H1 (cell line): ENCODE data around the gene IGSF9B. TPM values are rescaled to one million over a fixed set of nuclear protein-coding genes. Genes with fewer than 3 reads are reported as not detected.
A peak's percentile ranks its signal among the peaks of the same experiment; 100 is the strongest.

Experiments used
- CTCF ChIA-PET: fragments of 300-600 bp; sonication (Branson Sonifier 250); formaldehyde crosslinking; loops from one replicate; lab custom pipeline; 2021; ENCODE audit not compliant: partially characterized antibody; lab: Charles Lee
- POLR2A ChIA-PET: fragments of 300-600 bp; sonication (Branson Sonifier 250); formaldehyde crosslinking; loops from one replicate; lab custom pipeline; 2021; ENCODE audit warnings: inconsistent platforms; ENCODE audit not compliant: partially characterized antibody; lab: Charles Lee
- DNase-seq, 2 experiments: peaks; one replicate each; pipeline versions ENCODE4 v3.0.0 to v3.0.0-alpha.2; 2010 to 2022; ENCODE audit warnings: low spot score in 2 of 2, low read depth in 1 of 2, mixed read lengths in 1 of 2
- FAIRE-seq: peaks from 2 replicates; lab custom pipeline; 2011; peaks lifted over from hg19 to GRCh38; lab: Jason Lieb, UNC
- H2AFZ ChIP-seq: 2 replicates; pipeline ENCODE4 v1.8.1; 2012; ENCODE audit warnings: low read length, inconsistent platforms
- H2AK5ac ChIP-seq: 2 replicates; pipeline ENCODE4 v1.6.1; 2013; ENCODE audit warnings: low read depth, low read length
- H2BK120ac ChIP-seq: replicated peaks from 2 replicates; pipeline ENCODE3; 2013; ENCODE audit warnings: low read depth, low read length, inconsistent platforms
- H2BK12ac ChIP-seq: 2 replicates; pipeline ENCODE4 v1.6.1; 2013; ENCODE audit warnings: low read depth, low read length
- H2BK15ac ChIP-seq: 2 replicates; pipeline ENCODE4 v1.6.1; 2013; ENCODE audit warnings: low read length
- H2BK20ac ChIP-seq: 2 replicates; pipeline ENCODE4 v1.6.1; 2013; ENCODE audit warnings: low read length
- H2BK5ac ChIP-seq: 2 replicates; pipeline ENCODE4 v1.6.1; 2013; ENCODE audit warnings: low read depth, low read length
- H3K14ac ChIP-seq: 2 replicates; pipeline ENCODE4 v1.6.1; 2013; ENCODE audit warnings: inconsistent platforms; ENCODE audit not compliant: insufficient read length
- H3K18ac ChIP-seq: 2 replicates; pipeline ENCODE4 v1.6.1; 2013; ENCODE audit warnings: low read length; ENCODE audit errors: extremely low read depth
- H3K23ac ChIP-seq: 2 replicates; pipeline ENCODE4 v1.6.1; 2013; ENCODE audit warnings: inconsistent platforms; ENCODE audit not compliant: insufficient read length
- H3K23me2 ChIP-seq: 2 replicates; pipeline ENCODE4 v1.6.1; 2013; ENCODE audit warnings: low read depth, low read length
- H3K27ac ChIP-seq: 2 replicates; pipeline ENCODE4 v1.6.1; 2011; ENCODE audit warnings: low read depth, low read length, inconsistent platforms
- H3K27me3 ChIP-seq, 4 experiments: replicated peaks in 1 of 4; 1 replicate in 1 of 4; 2 replicates in 3 of 4; pipeline versions ENCODE4 v1.6.1 to v1.8.1; 2011 to 2013; ENCODE audit warnings: low read length in 3 of 4, mild to moderate bottlenecking in 3 of 4, inconsistent platforms in 2 of 4, mixed read lengths in 2 of 4, moderate library complexity in 1 of 4; ENCODE audit not compliant: control insufficient read depth in 3 of 4, insufficient read depth in 3 of 4; ENCODE audit errors: extremely low read depth in 1 of 4
- H3K36me3 ChIP-seq, 4 experiments: 2 replicates each; pipeline versions ENCODE4 v1.6.1 to v1.8.1; 2011 to 2013; ENCODE audit warnings: mild to moderate bottlenecking in 4 of 4, low read length in 3 of 4, moderate library complexity in 2 of 4, control low read depth in 1 of 4, inconsistent platforms in 1 of 4; ENCODE audit not compliant: insufficient read depth in 4 of 4, control insufficient read depth in 2 of 4
- H3K4ac ChIP-seq: replicated peaks from 2 replicates; pipeline ENCODE3; 2013; ENCODE audit warnings: low read length, low read depth, mixed read lengths, inconsistent platforms; ENCODE audit not compliant: insufficient read length
- H3K4me1 ChIP-seq, 4 experiments: replicated peaks in 1 of 4; 1 replicate in 1 of 4; 2 replicates in 3 of 4; pipeline versions ENCODE4 v1.6.1 to v1.8.1; 2011 to 2013; ENCODE audit warnings: low read length in 3 of 4, inconsistent platforms in 2 of 4, mixed read lengths in 1 of 4; ENCODE audit not compliant: insufficient read depth in 4 of 4, control insufficient read depth in 3 of 4
- H3K4me2 ChIP-seq, 2 experiments: 2 replicates each; pipeline versions ENCODE4 v1.6.1 to v1.8.1; 2011 to 2013; ENCODE audit warnings: low read depth in 2 of 2, low read length in 2 of 2, control low read depth in 1 of 2, inconsistent platforms in 1 of 2, mild to moderate bottlenecking in 1 of 2; ENCODE audit not compliant: insufficient read depth in 1 of 2
- H3K4me3 ChIP-seq, 4 experiments: fragments of 200-600, 300-600 bp in 1 of 4; sonication (generic), shearing (Covaris generic), sonication (Bioruptor Twin) in 1 of 4; 2 replicates each; pipeline versions ENCODE4 v1.5.1 to v1.8.1; 2011 to 2016; ENCODE audit warnings: low read length in 4 of 4, low read depth in 3 of 4, control low read depth in 2 of 4, inconsistent platforms in 2 of 4, mild to moderate bottlenecking in 2 of 4, mixed read lengths in 1 of 4, moderate library complexity in 1 of 4; ENCODE audit not compliant: insufficient read depth in 2 of 4; ENCODE audit errors: extremely low read depth in 1 of 4
- H3K56ac ChIP-seq: replicated peaks from 2 replicates; pipeline ENCODE3; 2013; ENCODE audit warnings: low read depth, mild to moderate bottlenecking, mixed read lengths, low read length, inconsistent platforms; ENCODE audit not compliant: insufficient read length
- H3K79me1 ChIP-seq: 2 replicates; pipeline ENCODE4 v1.6.1; 2013; ENCODE audit warnings: low read depth, low read length, control low read depth
- H3K79me2 ChIP-seq, 2 experiments: 2 replicates each; pipeline versions ENCODE4 v1.6.1 to v1.8.1; 2012 to 2013; ENCODE audit warnings: low read length in 2 of 2, mild to moderate bottlenecking in 2 of 2, inconsistent platforms in 1 of 2; ENCODE audit not compliant: insufficient read depth in 2 of 2, control insufficient read depth in 1 of 2
- H3K9ac ChIP-seq, 4 experiments: replicated peaks in 1 of 4; 1 replicate in 1 of 4; 2 replicates in 3 of 4; pipeline versions ENCODE4 v1.6.1 to v1.8.1; 2011 to 2013; ENCODE audit warnings: low read depth in 3 of 4, low read length in 3 of 4, control low read depth in 2 of 4, mild to moderate bottlenecking in 2 of 4, moderate library complexity in 2 of 4, inconsistent platforms in 1 of 4; ENCODE audit errors: extremely low read depth in 1 of 4
- H3K9me3 ChIP-seq, 2 experiments: 2 replicates each; pipeline versions ENCODE4 v1.6.1 to v1.8.1; 2012 to 2013; ENCODE audit warnings: mild to moderate bottlenecking in 2 of 2, moderate library complexity in 2 of 2, control low read depth in 1 of 2, inconsistent platforms in 1 of 2, low read depth in 1 of 2, low read length in 1 of 2, mixed read lengths in 1 of 2; ENCODE audit not compliant: insufficient read depth in 2 of 2
- H4K20me1 ChIP-seq, 2 experiments: replicated peaks in 1 of 2; 2 replicates each; pipeline versions ENCODE3 to v1.8.1; 2011 to 2013; ENCODE audit warnings: inconsistent platforms in 2 of 2, low read length in 2 of 2, mild to moderate bottlenecking in 1 of 2; ENCODE audit not compliant: insufficient read depth in 2 of 2, control insufficient read depth in 1 of 2
- H4K5ac ChIP-seq: 2 replicates; pipeline ENCODE4 v1.6.1; 2013; ENCODE audit warnings: low read length, low read depth, mixed read lengths, inconsistent platforms; ENCODE audit not compliant: insufficient read length
- H4K8ac ChIP-seq: 2 replicates; pipeline ENCODE4 v1.8.0; 2013; ENCODE audit warnings: mild to moderate bottlenecking, moderate library complexity, low read length, inconsistent platforms; ENCODE audit not compliant: insufficient read depth; ENCODE audit errors: extremely low read depth
- H4K91ac ChIP-seq: replicated peaks from 2 replicates; pipeline ENCODE3; 2013; ENCODE audit warnings: low read length, mixed read lengths, inconsistent platforms; ENCODE audit not compliant: insufficient read length
- EP300 ChIP-seq, 2 experiments: IDR thresholded peaks; 1 replicate in 1 of 2; 2 replicates in 1 of 2; pipeline ENCODE4 v1.6.1; 2011 to 2012; ENCODE audit warnings: low read depth in 2 of 2, low read length in 2 of 2, mild to moderate bottlenecking in 2 of 2, borderline replicate concordance in 1 of 2, inconsistent platforms in 1 of 2, moderate library complexity in 1 of 2
- GABPA ChIP-seq: IDR thresholded peaks from 2 replicates; pipeline ENCODE4 v1.6.1; 2011; ENCODE audit warnings: mild to moderate bottlenecking, low read length, moderate library complexity, borderline replicate concordance; ENCODE audit not compliant: insufficient read depth
- KDM1A ChIP-seq: fragments of 200-600, 300-600 bp; sonication (generic); IDR thresholded peaks from 2 replicates; pipeline ENCODE4 v1.7.1; 2016; ENCODE audit warnings: mild to moderate bottlenecking, low read length, borderline replicate concordance
- MAFK ChIP-seq: IDR thresholded peaks from 2 replicates; pipeline ENCODE4 v1.6.1; 2012; ENCODE audit warnings: low read depth, mild to moderate bottlenecking, improper control_type of control experiment, low read length
- NRF1 ChIP-seq: IDR thresholded peaks from 2 replicates; pipeline ENCODE4 v1.6.1; 2011; ENCODE audit warnings: mild to moderate bottlenecking, low read depth, low read length, improper control_type of control experiment
- RAD21 ChIP-seq, 2 experiments: IDR thresholded peaks in 1 of 2; conservative IDR thresholded peaks in 1 of 2; 2 replicates each; pipeline ENCODE4 v1.6.1; 2011; ENCODE audit warnings: low read depth in 2 of 2, low read length in 2 of 2, improper control_type of control experiment in 1 of 2, inconsistent platforms in 1 of 2, mild to moderate bottlenecking in 1 of 2, moderate library complexity in 1 of 2
- RNF2 ChIP-seq: fragments of 200-900, 300-1000 bp; sonication (generic); IDR thresholded peaks from 2 replicates; pipeline ENCODE4 v1.7.1; 2016; ENCODE audit warnings: borderline replicate concordance, low read depth, mild to moderate bottlenecking, antibody characterized with exemption, low read length; ENCODE audit not compliant: poor library complexity, severe bottlenecking; ENCODE audit errors: missing control alignments
- SP1 ChIP-seq: IDR thresholded peaks from 2 replicates; pipeline ENCODE4 v1.6.1; 2011; ENCODE audit warnings: low read depth, low read length
- TAF7 ChIP-seq: optimal IDR thresholded peaks from 2 replicates; pipeline ENCODE3; 2011; ENCODE audit warnings: low read depth, mild to moderate bottlenecking, inconsistent platforms, low read length, moderate library complexity, borderline replicate concordance
- TEAD4 ChIP-seq: IDR thresholded peaks from 2 replicates; pipeline ENCODE4 v1.6.1; 2012; ENCODE audit warnings: low read depth, low read length, inconsistent platforms, mixed read lengths
- WGBS, 2 experiments: shearing (Covaris generic) in 1 of 2; methylation state at CpG; one replicate each; pipeline versions ENCODE4 v1.1.6 to v1.1.7; 2013 to 2015; ENCODE audit warnings: low lambda C conversion rate in 2 of 2, mixed read lengths in 2 of 2, inconsistent platforms in 1 of 2, low coverage in 1 of 2, missing lambda C conversion rate in 1 of 2; ENCODE audit not compliant: insufficient replicate concordance in 2 of 2, insufficient coverage in 1 of 2, insufficient read length in 1 of 2; ENCODE audit errors: extremely low coverage in 1 of 2, missing lambda C conversion rate in 1 of 2; 5-methylcytosine and 5-hydroxymethylcytosine counted together
- polyA plus RNA-seq, 7 experiments: library from polyadenylated mRNA; depleted of rRNA in 3 of 7; stranded (reverse) in 5 of 7; unstranded in 2 of 7; fragments of >200 nt in 5 of 7; fragments of 200-250 nt in 2 of 7; gene quantifications; 1 replicate in 5 of 7; 2 replicates in 1 of 7; 4 replicates in 1 of 7; pipeline versions ENCODE4 v1.2.1 to v1.2.3, GENCODE V29; 2011 to 2013; ENCODE audit warnings: missing spikeins in 2 of 7, mixed read lengths in 2 of 7
- total RNA-seq: library from RNA; stranded (reverse); fragmentation: NEBNext Ultra II Directional; extraction: Animal tissue kit (Norgen Biotek cat#: 25700); gene quantifications from 2 replicates; pipeline ENCODE4 v1.2.1, GENCODE V29; 2021

Gene IGSF9B
- total and polyA plus RNA-seq, 2 of the 8 experiments (the other 6 are each of a cell fraction or from before 2014, with no cell fraction given), result 16.5 to 49.2 TPM

DNA sequence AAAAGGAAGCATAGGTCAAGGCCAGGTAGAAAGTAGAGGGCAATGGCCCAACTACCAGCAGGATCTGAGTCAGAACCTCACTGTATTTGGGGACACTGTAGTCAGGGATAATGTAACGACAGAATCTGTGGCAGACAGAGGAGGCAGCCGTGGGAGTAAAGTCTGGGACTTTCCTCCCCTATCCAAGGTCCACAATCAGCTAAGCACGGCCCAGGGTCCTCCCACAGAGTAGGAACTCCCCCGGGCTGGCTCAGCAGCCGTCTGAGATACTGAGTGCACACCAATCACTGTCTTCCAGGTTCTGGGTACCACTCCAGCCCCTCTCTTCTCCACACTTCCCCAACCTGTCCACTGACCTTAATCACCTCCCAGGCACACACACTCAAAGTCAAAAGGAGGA, 3.2 kb downstream of the IGSF9B start:
- CTCF ChIA-PET, result interaction anchor here (1.1 to 1.7 kb wide), 4 partner anchors 13 to 81 kb away, joined by 3 to 7 read pairs (median 6); no protein-coding TSS in a partner anchor
- Histone ChIP-seq H3K9ac (no peak overlapping the region), H3K4me3 (no peak overlapping the region)
- TF ChIP-seq RAD21 (IDR thresholded peaks at IDR 0.05 in 1 of 2, conservative IDR thresholded peaks at IDR 0.05 in 1 of 2; ENCODE audit: low read depth in 2 of 2, low read length in 2 of 2), result no peak
- TF ChIP-seq GABPA, result no peak
- no peak for TF ChIP-seq TAF7
- TF ChIP-seq TEAD4, result no peak
- no peak for TF ChIP-seq EP300 (IDR thresholded peaks at IDR 0.05; ENCODE audit: borderline replicate concordance in 1 of 2, low read depth in 2 of 2, low read length in 2 of 2)
- no peak for TF ChIP-seq MAFK
- TF ChIP-seq SP1, result no peak
- no peak for TF ChIP-seq RNF2
- no peak for TF ChIP-seq KDM1A
- no peak for TF ChIP-seq NRF1

More for the DNA sequence above, 3.2 kb downstream of the IGSF9B start:
- Histone ChIP-seq H2BK20ac (no peak overlapping the region), H4K91ac (peak overlapping the region; percentile 71), H3K56ac (no peak overlapping the region), H4K8ac (no peak overlapping the region), H2BK12ac (0 out of 2 replicates have a peak overlapping the region, but pooled peaks have one; percentile 43), H3K18ac (no peak overlapping the region), H3K9me3 (no peaks in the 10 kb centered on the region), H3K27ac (no peak overlapping the region), H3K14ac (no peak overlapping the region), H2BK15ac (no peak overlapping the region), H3K23ac (no peak overlapping the region), H2AK5ac (no peak overlapping the region; the same call in 1 of the 2 replicates), H2BK5ac (peak overlapping the region; percentile 52; the same call in 1 of the 2 replicates), H3K4me1 (peaks cover 14 to 68% (median 48%) of the 10 kb centered on the region in 4 experiments), H3K79me2 (peaks cover 3 to 59% of the 10 kb centered on the region in 2 experiments; a peak in 3 of 4 replicates), H3K36me3 (no peaks in the 10 kb centered on the region), H2BK120ac (no peak overlapping the region), H3K79me1 (peaks cover 24% of the 10 kb centered on the region), H3K4ac (no peak overlapping the region), H3K27me3 (peaks cover 0 to 25% (median 16%) of the 10 kb centered on the region in 4 experiments; a peak in 6 of 7 replicates), H4K20me1 (peaks cover 23 to 40% of the 10 kb centered on the region in 2 experiments), H2AFZ (no peak overlapping the region), H3K4me2 (no peak overlapping the region), H3K23me2 (peaks cover 11% of the 10 kb centered on the region), H4K5ac (no peak overlapping the region)
- no peak for FAIRE-seq
- 66% methylated on average over 5 of the region's 5 CpGs; no CpG with 5 or more reads in 1 of the 2 experiments for WGBS, 2 experiments
- DNase-seq, result no peak
- POLR2A ChIA-PET, result no interaction called here
